Skin of body (tissue), 2 donors: ENCODE measurements around the gene FGF6. TPM values are rescaled to one million over a fixed set of nuclear protein-coding genes. Genes with fewer than 3 reads are reported as not detected.
"Not testable (repeated sequence)": the region's sequence is repeated elsewhere in the genome, so short reads cannot be mapped to it uniquely, and the experiment has no call there.

ENCODE experiments used
- DNase-seq: peaks from one replicate; lab custom pipeline; 2025; lab: John Stamatoyannopoulos, UW
- total RNA-seq: library from RNA; depleted of rRNA; stranded (reverse); fragments of >200 nt; gene quantifications from one replicate; pipeline ENCODE4 v1.2.3, GENCODE V29; 2014

FGF6 gene
- 4.0 TPM for total RNA-seq

GRCh38 chr12:4445156-4446101 lies at the start of gene FGF6:
FGF6 (minus strand) TSS chr12:4445815; CDS start chr12:4445570, 245 bp downstream.
- no peak for DNase-seq

- DNase-seq = no peak
Observed at GRCh38 chr12:4490973-4491372, 45.4 kb upstream of the FGF6 start.

GRCh38 chr12:4489556-4489955 lies 43.9 kb upstream of the FGF6 start:
- DNase-seq = no peak

DNA sequence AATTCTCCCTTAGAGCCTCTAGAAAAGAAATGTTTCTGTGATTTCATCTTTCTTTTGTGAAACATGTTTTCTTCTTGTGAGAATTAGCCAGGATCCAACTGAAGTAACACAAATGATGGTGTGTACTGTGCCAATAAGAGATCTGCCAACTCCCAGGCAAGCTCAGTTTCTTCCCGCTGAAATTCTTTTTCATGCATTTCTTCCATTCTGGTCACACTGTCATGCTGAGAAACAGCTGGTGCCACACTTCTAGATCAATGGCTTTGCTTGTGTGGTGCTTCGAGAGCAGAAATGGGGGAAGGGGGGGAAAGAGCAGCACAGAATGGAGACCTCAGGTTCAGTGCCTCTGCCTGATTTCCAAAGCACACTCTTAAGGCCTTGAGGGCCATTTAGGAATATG lies 41.4 kb upstream of the FGF6 start:
- no peak for DNase-seq

- no peak for DNase-seq
Observed at GRCh38 chr12:4486049-4486699, 40.6 kb upstream of the FGF6 start.

- DNase-seq = no peak
Observed at GRCh38 chr12:4483885-4484823, 38.5 kb upstream of the FGF6 start.

GRCh38 chr12:4482936-4483335 lies 37.3 kb upstream of the FGF6 start:
- DNase-seq = no peak

DNA sequence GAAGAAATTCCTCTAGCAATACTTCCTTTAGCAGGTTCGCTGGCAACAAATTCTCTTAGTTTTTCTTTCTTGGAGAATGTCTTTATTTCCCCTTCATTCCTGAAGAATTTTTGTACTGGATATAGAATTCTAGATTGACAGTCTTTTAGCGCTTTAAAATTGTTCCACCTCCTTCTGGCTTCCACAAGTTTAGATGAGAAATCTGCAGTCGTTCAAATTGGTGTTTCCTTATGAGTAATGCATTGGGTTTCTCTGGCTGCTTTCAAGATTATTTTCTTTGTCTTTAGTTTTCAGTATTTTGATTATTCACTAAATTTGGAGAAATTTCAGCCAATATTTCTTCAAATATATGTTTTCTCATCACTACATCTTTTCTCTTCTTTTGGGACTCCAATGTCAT lies 33.3 kb upstream of the FGF6 start:
- DNase-seq = no peak

GRCh38 chr12:4477129-4477528 lies 31.5 kb upstream of the FGF6 start:
- no peak for DNase-seq

GRCh38 chr12:4472046-4472445 lies 26.4 kb upstream of the FGF6 start:
- DNase-seq = no peak

DNA sequence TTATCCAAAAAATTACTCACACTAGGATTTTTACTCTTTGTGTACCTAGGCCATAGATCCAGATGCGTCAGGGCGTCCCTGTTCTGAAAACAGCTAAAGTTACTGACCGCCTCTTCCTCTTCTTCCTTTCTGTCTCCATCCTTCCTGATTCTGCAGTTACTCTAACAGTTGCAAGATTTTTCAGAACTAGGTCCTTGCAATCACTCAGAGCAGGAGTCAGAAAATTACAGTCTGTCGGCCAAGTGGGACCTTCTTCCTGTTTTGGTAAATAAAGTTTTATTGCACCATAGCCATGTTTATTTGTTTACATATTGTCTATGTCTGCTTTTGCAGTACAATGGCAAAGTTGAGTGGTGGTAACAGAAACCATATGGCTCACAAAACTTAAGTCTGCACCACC lies 25.6 kb upstream of the FGF6 start:
- DNase-seq = no peak

DNA sequence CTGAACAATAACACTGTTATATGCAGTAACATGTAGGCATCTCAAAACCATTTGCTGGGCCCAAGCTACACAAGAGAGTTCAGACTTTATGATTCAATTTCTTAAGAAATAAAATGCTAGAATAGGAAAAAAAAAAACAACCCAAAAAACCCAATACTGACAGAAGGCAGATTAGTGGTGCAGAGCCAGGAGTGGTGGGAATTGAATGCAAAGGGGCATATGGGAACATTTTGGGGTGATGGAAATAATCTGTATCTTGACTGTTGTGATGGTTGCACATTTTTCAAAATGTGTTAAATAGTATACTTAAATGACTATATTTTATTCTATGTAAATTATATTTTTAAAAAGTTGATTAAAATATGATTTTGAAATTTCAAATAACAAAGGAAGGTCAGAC lies 23.4 kb upstream of the FGF6 start:
- no peak for DNase-seq

DNA sequence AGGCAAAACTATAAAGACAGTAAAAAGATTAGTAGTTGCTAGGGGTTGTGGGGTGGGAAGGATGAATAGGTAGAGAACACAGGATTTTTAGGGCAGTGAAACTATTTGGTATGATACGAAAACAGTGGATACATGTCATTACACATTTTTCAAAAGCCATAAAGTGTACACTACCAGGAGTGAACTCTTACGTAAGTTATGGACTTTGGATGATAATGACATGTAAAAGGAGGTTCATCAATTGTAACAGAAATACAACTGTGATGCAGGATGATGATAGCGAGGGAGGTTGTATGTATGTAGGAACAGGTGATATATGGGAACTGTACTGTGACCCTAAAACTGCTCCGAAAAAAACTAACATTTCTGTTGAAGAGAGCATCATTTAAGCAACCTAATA lies 15.1 kb upstream of the FGF6 start:
- DNase-seq = no peak

DNA sequence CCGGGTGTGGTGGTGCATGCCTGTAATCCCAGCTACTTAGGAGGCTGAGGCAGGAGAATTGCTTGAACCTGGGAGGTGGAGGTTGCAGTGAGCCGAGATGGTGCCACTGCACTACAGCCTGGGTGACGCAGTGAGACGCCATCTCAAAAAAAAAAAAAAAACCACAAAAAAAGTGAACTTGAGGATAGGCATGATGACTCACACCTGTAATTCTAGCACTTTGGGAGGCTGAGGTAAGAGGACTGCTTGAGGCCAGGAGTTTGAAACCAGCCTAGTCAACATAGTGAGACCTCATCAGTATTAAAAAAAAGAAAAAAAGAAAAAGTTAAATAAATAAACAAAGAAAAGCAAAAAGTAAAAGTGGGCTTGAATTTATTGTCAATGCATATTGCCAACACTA lies 10.2 kb upstream of the FGF6 start:
- not testable (repeated sequence) for DNase-seq

DNA sequence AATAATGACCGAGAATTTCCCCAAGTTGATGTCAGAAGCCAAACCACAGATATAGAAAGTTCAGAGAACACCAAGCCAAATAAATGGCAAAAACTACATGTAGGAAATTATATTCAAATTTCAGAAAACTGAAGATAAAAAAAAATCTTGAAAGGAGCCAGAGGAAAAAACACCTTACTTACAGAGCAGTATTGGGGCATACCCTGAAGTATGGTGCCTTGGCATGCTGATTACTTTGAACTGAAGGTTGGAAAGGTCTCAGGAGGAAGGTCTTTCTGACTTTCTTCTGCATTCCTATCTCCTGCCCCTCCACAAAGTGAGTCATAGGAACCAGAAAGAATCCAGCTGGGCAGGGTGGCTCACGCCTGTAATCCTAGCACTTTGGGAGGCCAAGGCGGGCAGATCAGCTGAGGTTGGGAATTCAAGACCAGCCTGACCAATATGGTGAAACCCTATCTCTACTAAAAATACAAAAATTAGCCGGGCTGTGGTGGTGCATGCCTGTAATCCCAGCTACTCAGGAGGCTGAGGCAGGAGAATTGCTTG lies 8.8 kb upstream of the FGF6 start:
- no peak for DNase-seq

GRCh38 chr12:4451694-4452093 lies 6.1 kb upstream of the FGF6 start:
- no peak for DNase-seq

GRCh38 chr12:4450551-4451112 lies 5.0 kb upstream of the FGF6 start:
- no peak for DNase-seq

GRCh38 chr12:4449851-4450221 lies 4.2 kb upstream of the FGF6 start:
- DNase-seq = no peak

GRCh38 chr12:4448943-4449850 lies 3.6 kb upstream of the FGF6 start:
- DNase-seq = no peak

- no peak for DNase-seq
Observed at GRCh38 chr12:4448371-4448940, 2.8 kb upstream of the FGF6 start.
